IMR-90 (cell line): ENCODE results near the gene HOTAIR. TPM values are rescaled to one million over a fixed set of nuclear protein-coding genes. Genes with fewer than 3 reads are reported as not detected.

Experiments
- ATAC-seq: fragments of 200-7000 bp; cut with Tn5 transposase; 2 replicates; pipeline ENCODE4 v1.9.1; 2020; ENCODE audit warnings: low read depth, mild to moderate bottlenecking, moderate library complexity
- BruUV-seq: library from RNA; stranded (reverse); fragments of 400-500 nt; replicated peaks from 2 replicates; lab custom pipeline; 2021; lab: Mats Ljungman, UMichigan
- CTCF ChIA-PET: fragments of 300-600 bp; formaldehyde crosslinking; extraction: SDS; loops from one replicate; lab custom pipeline; 2021; ENCODE audit warnings: antibody characterized with exemption; lab: Yijun Ruan, JAX
- POLR2A ChIA-PET: fragments of 300-600 bp; sonication (Branson Sonifier 250); formaldehyde crosslinking; loops from one replicate; lab custom pipeline; 2022; ENCODE audit warnings: antibody characterized with exemption; ENCODE audit not compliant: unreplicated experiment; lab: Charles Lee
- DNase-seq: peaks from one replicate; pipeline ENCODE4 v3.0.0; 2013
- H2AFZ ChIP-seq: replicated peaks from 2 replicates; pipeline ENCODE3; 2013; ENCODE audit warnings: low read length, mild to moderate bottlenecking; ENCODE audit not compliant: poor library complexity
- H2AK5ac ChIP-seq: 2 replicates; pipeline ENCODE4 v1.6.1; 2013; ENCODE audit warnings: low read depth, low read length, inconsistent platforms
- H2AK9ac ChIP-seq: replicated peaks from 2 replicates; pipeline ENCODE3; 2013; ENCODE audit warnings: mild to moderate bottlenecking, low read depth, low read length, moderate library complexity; ENCODE audit not compliant: poor library complexity
- H2BK120ac ChIP-seq: 2 replicates; pipeline ENCODE4 v1.6.1; 2013; ENCODE audit warnings: low read depth, low read length, inconsistent platforms
- H2BK15ac ChIP-seq: 3 replicates; pipeline ENCODE4 v1.6.1; 2013; ENCODE audit warnings: low read depth, low read length, inconsistent platforms
- H2BK20ac ChIP-seq: 2 replicates; pipeline ENCODE4 v1.6.1; 2013; ENCODE audit warnings: low read depth, mild to moderate bottlenecking, inconsistent platforms, low read length, moderate library complexity
- H2BK5ac ChIP-seq: 2 replicates; pipeline ENCODE4 v1.6.1; 2013; ENCODE audit warnings: mild to moderate bottlenecking, low read depth, low read length, inconsistent platforms; ENCODE audit not compliant: poor library complexity, severe bottlenecking
- H3K14ac ChIP-seq: replicated peaks from 2 replicates; pipeline ENCODE4 v1.6.1; 2013; ENCODE audit warnings: low read depth, low read length, inconsistent platforms
- H3K18ac ChIP-seq: 2 replicates; pipeline ENCODE4 v1.6.1; 2013; ENCODE audit warnings: low read depth, low read length, control low read depth
- H3K23ac ChIP-seq: 2 replicates; pipeline ENCODE4 v1.6.1; 2013; ENCODE audit warnings: low read depth, low read length, inconsistent platforms
- H3K27ac ChIP-seq: 2 replicates; pipeline ENCODE4 v1.5.1; 2013; ENCODE audit warnings: mild to moderate bottlenecking, control low read depth, low read length; ENCODE audit not compliant: insufficient read depth
- H3K27me3 ChIP-seq: 2 replicates; pipeline ENCODE4 v1.6.1; 2013; ENCODE audit warnings: low read length; ENCODE audit not compliant: control insufficient read depth, insufficient read depth
- H3K36me3 ChIP-seq: 2 replicates; pipeline ENCODE4 v1.6.1; 2013; ENCODE audit warnings: low read length, mixed read lengths; ENCODE audit not compliant: control insufficient read depth, insufficient read depth
- H3K4ac ChIP-seq: 2 replicates; pipeline ENCODE4 v1.6.1; 2013; ENCODE audit warnings: low read depth, low read length, inconsistent platforms
- H3K4me1 ChIP-seq: 2 replicates; pipeline ENCODE4 v1.6.1; 2013; ENCODE audit warnings: low read length, mixed read lengths; ENCODE audit not compliant: control insufficient read depth, insufficient read depth
- H3K4me2 ChIP-seq: 2 replicates; pipeline ENCODE4 v1.6.1; 2013; ENCODE audit warnings: low read depth, mild to moderate bottlenecking, control low read depth, low read length, moderate library complexity
- H3K4me3 ChIP-seq: 2 replicates; pipeline ENCODE4 v1.5.1; 2013; ENCODE audit warnings: low read depth, mild to moderate bottlenecking, control low read depth, low read length, moderate library complexity; ENCODE audit not compliant: insufficient read depth
- H3K56ac ChIP-seq: 2 replicates; pipeline ENCODE4 v1.6.1; 2013; ENCODE audit warnings: low read length, inconsistent platforms; ENCODE audit not compliant: insufficient read depth; ENCODE audit errors: extremely low read depth
- H3K79me1 ChIP-seq, 2 experiments: 2 replicates each; pipeline ENCODE4 v1.6.1; 2013; ENCODE audit warnings: low read length in 2 of 2, inconsistent platforms in 1 of 2, low read depth in 1 of 2
- H3K9ac ChIP-seq: 2 replicates; pipeline ENCODE4 v1.6.1; 2013; ENCODE audit warnings: low read depth, low read length, control low read depth
- H3K9me1 ChIP-seq: 2 replicates; pipeline ENCODE4 v1.6.1; 2013; ENCODE audit warnings: low read length, inconsistent platforms; ENCODE audit not compliant: insufficient read depth
- H3K9me3 ChIP-seq: 2 replicates; pipeline ENCODE4 v1.6.1; 2013; ENCODE audit warnings: low read length; ENCODE audit not compliant: control insufficient read depth, insufficient read depth
- H4K20me1 ChIP-seq: 2 replicates; pipeline ENCODE4 v1.6.1; 2013; ENCODE audit warnings: low read length, inconsistent platforms; ENCODE audit not compliant: insufficient read depth
- H4K5ac ChIP-seq: 2 replicates; pipeline ENCODE4 v1.6.1; 2013; ENCODE audit warnings: mild to moderate bottlenecking, low read depth, low read length, control low read depth
- H4K8ac ChIP-seq, 2 experiments: 2 replicates each; pipeline ENCODE4 v1.6.1; 2013; ENCODE audit warnings: low read depth in 2 of 2, low read length in 2 of 2, control low read depth in 1 of 2, inconsistent platforms in 1 of 2
- H4K91ac ChIP-seq: 2 replicates; pipeline ENCODE4 v1.6.1; 2013; ENCODE audit warnings: low read depth, low read length, inconsistent platforms; ENCODE audit not compliant: insufficient read depth
- BHLHE40 ChIP-seq: fragments of 150-350 bp; IDR thresholded peaks from 2 replicates; pipeline ENCODE4 v1.6.1; 2016; ENCODE audit warnings: mild to moderate bottlenecking, low read depth, low read length
- CEBPB ChIP-seq: IDR thresholded peaks from 2 replicates; pipeline ENCODE4 v1.6.1; 2012; ENCODE audit warnings: low read depth, low read length, improper control_type of control experiment
- CHD1 ChIP-seq: IDR thresholded peaks from 2 replicates; pipeline ENCODE4 v1.6.1; 2012; ENCODE audit warnings: low read depth, low read length, improper control_type of control experiment
- FOS ChIP-seq: fragments of 150-350 bp; IDR thresholded peaks from 2 replicates; pipeline ENCODE4 v1.6.1; 2016; ENCODE audit warnings: low read depth, low read length
- MAFK ChIP-seq: IDR thresholded peaks from 2 replicates; pipeline ENCODE4 v1.6.1; 2012; ENCODE audit warnings: low read depth, low read length, improper control_type of control experiment
- MAZ ChIP-seq: IDR thresholded peaks from 2 replicates; pipeline ENCODE4 v1.6.1; 2012; ENCODE audit warnings: low read depth, mild to moderate bottlenecking, low read length, improper control_type of control experiment, moderate library complexity, borderline replicate concordance
- MXI1 ChIP-seq: IDR thresholded peaks from 2 replicates; pipeline ENCODE4 v1.6.1; 2012; ENCODE audit warnings: low read depth, mild to moderate bottlenecking, low read length, moderate library complexity, borderline replicate concordance
- NFE2L2 ChIP-seq: fragments of 150-350 bp; IDR thresholded peaks from 2 replicates; pipeline ENCODE4 v1.6.1; 2016; ENCODE audit warnings: low read depth, mild to moderate bottlenecking, low read length
- POLR2A ChIP-seq: IDR thresholded peaks from 2 replicates; pipeline ENCODE4 v1.6.1; 2012; ENCODE audit warnings: mild to moderate bottlenecking, low read depth, low read length
- RAD21 ChIP-seq: IDR thresholded peaks from 2 replicates; pipeline ENCODE4 v1.6.1; 2012; ENCODE audit warnings: low read length, improper control_type of control experiment
- RCOR1 ChIP-seq: IDR thresholded peaks from 2 replicates; pipeline ENCODE4 v1.6.1; 2012; ENCODE audit warnings: mild to moderate bottlenecking, low read length, improper control_type of control experiment; ENCODE audit not compliant: insufficient replicate concordance
- RFX5 ChIP-seq: IDR thresholded peaks from 2 replicates; pipeline ENCODE4 v1.8.0; 2012; ENCODE audit warnings: low read depth, mild to moderate bottlenecking, low read length, moderate library complexity
- SMC3 ChIP-seq: fragments of 150-350 bp; IDR thresholded peaks from 2 replicates; pipeline ENCODE4 v1.6.1; 2016; ENCODE audit warnings: low read depth, mild to moderate bottlenecking, antibody characterized with exemption, low read length, moderate library complexity
- WGBS, 2 experiments: methylation state at CpG; one replicate each; pipeline versions ENCODE4 v1.1.5 to v1.1.7; 2013; ENCODE audit warnings: missing lambda C conversion rate in 2 of 2; ENCODE audit not compliant: insufficient read length in 1 of 2; ENCODE audit errors: extremely low coverage in 2 of 2; 5-methylcytosine and 5-hydroxymethylcytosine counted together
- dilution Hi-C: fragments of 300-500 bp; cut with HindIII; formaldehyde crosslinking; loops from one replicate; pipeline ENCODE4 v1.14.3; 2018; ENCODE audit warnings: low sequenced_read_pairs; ENCODE audit not compliant: unreplicated experiment
- in situ Hi-C: fragments of 300-500 bp; cut with MboI; formaldehyde crosslinking; loops from 3 replicates; pipeline ENCODE4 v1.14.3; 2019; ENCODE audit warnings: low sequenced_read_pairs, inconsistent platforms, mixed read lengths
- intact Hi-C: fragments of 100-400 bp; cut with micrococcal nuclease; formaldehyde crosslinking; loops from 2 replicates; pipeline ENCODE4 v1.10.0; 2022
- polyA plus RNA-seq, 3 experiments: library from polyadenylated mRNA; depleted of rRNA; stranded (reverse); fragments of >200 nt; gene quantifications; 2 replicates each; pipeline ENCODE4 v1.2.3, GENCODE V29; 2012; ENCODE audit warnings: low replicate concordance in 1 of 3
- total RNA-seq: library from RNA; depleted of rRNA; stranded (reverse); fragments of >200 nt; gene quantifications from 2 replicates; pipeline ENCODE4 v1.2.3, GENCODE V29; 2012
- TF ChIP-seq, protein P1 (sequence below): conservative IDR thresholded peaks from 2 replicates; pipeline ENCODE4 v1.5.1; 2012; ENCODE audit warnings: mild to moderate bottlenecking, low read depth, low read length, improper control_type of control experiment
- TF ChIP-seq, protein P2 (sequence below): fragments of 150-350 bp; IDR thresholded peaks from 2 replicates; pipeline ENCODE4 v1.6.1; 2017; ENCODE audit warnings: mild to moderate bottlenecking, antibody characterized with exemption, low read length, low read depth

Gene HOTAIR
- total and polyA plus RNA-seq, 2 of the 4 experiments (the other 2 are of a cell fraction), result not detected

DNA sequence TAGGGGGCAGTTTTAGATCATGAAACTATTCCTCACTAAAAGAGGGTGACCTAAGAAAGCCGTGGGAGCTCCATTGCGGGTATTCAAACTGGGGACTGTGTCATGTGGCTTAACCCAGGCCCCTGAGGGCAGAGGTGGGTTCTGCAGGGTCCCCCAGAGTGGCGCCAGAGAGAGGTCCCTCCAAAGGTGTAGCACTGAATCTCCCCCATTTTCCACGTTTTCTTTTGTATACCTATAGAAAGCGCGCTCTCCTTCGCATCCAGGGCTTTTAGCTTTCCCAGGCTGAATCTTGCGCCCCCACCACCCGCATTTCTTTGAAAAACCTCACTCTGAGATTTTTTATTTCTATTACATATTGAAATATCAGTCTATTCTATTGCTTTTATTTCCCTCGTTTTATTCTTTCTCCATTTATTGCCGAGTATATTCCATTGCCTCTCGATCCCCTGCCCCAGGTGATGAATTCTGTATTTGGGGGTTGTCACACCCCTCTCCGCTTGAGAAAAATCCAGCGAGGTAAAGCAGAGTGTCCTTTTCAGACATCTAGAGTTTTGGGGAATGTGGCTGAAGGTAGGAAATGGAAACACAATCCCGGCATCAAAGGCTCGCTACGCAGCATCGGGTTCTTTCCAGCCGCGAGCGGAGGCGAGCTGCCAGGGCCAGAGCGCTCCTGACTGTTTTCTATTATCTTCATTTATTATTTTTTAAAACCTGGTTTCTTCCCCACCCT, 37.0 kb downstream of the HOTAIR start:
- Histone ChIP-seq H3K4me2 (no peak overlapping the region), H3K23ac (no peak overlapping the region), H3K9ac (no peak overlapping the region), H3K79me1 (no peaks in the 10 kb centered on the region), H3K36me3 (no peaks in the 10 kb centered on the region), H3K4me3 (no peak overlapping the region), H4K20me1 (no peaks in the 10 kb centered on the region), H3K9me3 (peaks cover 9% of the 10 kb centered on the region), H3K14ac (no peak overlapping the region), H3K56ac (no peak overlapping the region), H3K27me3 (peaks cover 90% of the 10 kb centered on the region), H2BK5ac (no peak overlapping the region), H4K91ac (no peak overlapping the region), H3K18ac (no peak overlapping the region), H4K5ac (no peak overlapping the region), H2BK120ac (no peak overlapping the region), H2AK9ac (no peak overlapping the region), H2AFZ (no peak overlapping the region), H3K4me1 (no peaks in the 10 kb centered on the region), H3K9me1 (no peaks in the 10 kb centered on the region), H3K27ac (no peak overlapping the region), H2AK5ac (no peak overlapping the region), H3K4ac (no peak overlapping the region), H2BK20ac (no peak overlapping the region), H4K8ac (no peak overlapping the region), H2BK15ac (no peak overlapping the region)
- intact Hi-C loops, result no loop called here
- no peak for ATAC-seq
- no TSS peak for BruUV-seq
- 8% methylated on average over 3 of the region's 23 CpGs; no CpG with 5 or more reads in 1 of the 2 experiments for WGBS, 2 experiments
- dilution Hi-C loops, result no loop called here
- ChIA-PET POLR2A (no interaction called here), CTCF (no interaction called here)
- TF ChIP-seq MAZ (no peak), BHLHE40 (no peak), FOS (no peak), CHD1 (no peak), POLR2A (no peak), CEBPB (no peak), RFX5 (no peak), SMC3 (no peak), MAFK (no peak), RCOR1 (no peak), NFE2L2 (no peak), RAD21 (no peak), MXI1 (no peak)
- TF ChIP-seq, protein P1, sequence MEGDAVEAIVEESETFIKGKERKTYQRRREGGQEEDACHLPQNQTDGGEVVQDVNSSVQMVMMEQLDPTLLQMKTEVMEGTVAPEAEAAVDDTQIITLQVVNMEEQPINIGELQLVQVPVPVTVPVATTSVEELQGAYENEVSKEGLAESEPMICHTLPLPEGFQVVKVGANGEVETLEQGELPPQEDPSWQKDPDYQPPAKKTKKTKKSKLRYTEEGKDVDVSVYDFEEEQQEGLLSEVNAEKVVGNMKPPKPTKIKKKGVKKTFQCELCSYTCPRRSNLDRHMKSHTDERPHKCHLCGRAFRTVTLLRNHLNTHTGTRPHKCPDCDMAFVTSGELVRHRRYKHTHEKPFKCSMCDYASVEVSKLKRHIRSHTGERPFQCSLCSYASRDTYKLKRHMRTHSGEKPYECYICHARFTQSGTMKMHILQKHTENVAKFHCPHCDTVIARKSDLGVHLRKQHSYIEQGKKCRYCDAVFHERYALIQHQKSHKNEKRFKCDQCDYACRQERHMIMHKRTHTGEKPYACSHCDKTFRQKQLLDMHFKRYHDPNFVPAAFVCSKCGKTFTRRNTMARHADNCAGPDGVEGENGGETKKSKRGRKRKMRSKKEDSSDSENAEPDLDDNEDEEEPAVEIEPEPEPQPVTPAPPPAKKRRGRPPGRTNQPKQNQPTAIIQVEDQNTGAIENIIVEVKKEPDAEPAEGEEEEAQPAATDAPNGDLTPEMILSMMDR, result no peak
- TF ChIP-seq, protein P2, sequence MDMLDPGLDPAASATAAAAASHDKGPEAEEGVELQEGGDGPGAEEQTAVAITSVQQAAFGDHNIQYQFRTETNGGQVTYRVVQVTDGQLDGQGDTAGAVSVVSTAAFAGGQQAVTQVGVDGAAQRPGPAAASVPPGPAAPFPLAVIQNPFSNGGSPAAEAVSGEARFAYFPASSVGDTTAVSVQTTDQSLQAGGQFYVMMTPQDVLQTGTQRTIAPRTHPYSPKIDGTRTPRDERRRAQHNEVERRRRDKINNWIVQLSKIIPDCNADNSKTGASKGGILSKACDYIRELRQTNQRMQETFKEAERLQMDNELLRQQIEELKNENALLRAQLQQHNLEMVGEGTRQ, result no peak
- in situ Hi-C loops, result no loop called here
- DNase-seq, result no peak
